GM10266 (cell line): Measurements from ENCODE around the gene CADPS.

Experiments
- DNase-seq: peaks from one replicate; pipeline ENCODE4 v3.0.0; 2012; ENCODE audit errors: extremely low spot score
- CTCF ChIP-seq: IDR thresholded peaks from 2 replicates; pipeline ENCODE4 v1.5.1; 2012; ENCODE audit warnings: mild to moderate bottlenecking, low read depth; ENCODE audit not compliant: control insufficient read depth, insufficient read depth; ENCODE audit errors: missing control alignments

CADPS gene

GRCh38 chr3:62376906-62377877 is 498.0 kb downstream of the CADPS start:
- TF ChIP-seq CTCF: no peak
- DNase-seq: no peak

DNA sequence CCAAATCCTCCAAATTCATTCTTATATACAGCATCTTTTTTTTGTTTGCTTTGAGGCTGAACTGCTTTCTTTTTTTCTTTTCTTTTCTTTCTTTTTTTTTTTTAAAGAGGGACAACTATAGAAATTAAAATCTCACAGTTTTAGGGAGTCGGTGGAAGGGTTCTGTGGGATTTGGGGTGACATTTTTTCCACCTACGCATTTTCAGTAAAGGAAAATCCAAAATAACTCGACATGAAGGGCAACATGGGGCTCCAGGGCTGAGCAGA is 498.8 kb downstream of the CADPS start:
- no peak for DNase-seq
- TF ChIP-seq CTCF: no peak

DNA sequence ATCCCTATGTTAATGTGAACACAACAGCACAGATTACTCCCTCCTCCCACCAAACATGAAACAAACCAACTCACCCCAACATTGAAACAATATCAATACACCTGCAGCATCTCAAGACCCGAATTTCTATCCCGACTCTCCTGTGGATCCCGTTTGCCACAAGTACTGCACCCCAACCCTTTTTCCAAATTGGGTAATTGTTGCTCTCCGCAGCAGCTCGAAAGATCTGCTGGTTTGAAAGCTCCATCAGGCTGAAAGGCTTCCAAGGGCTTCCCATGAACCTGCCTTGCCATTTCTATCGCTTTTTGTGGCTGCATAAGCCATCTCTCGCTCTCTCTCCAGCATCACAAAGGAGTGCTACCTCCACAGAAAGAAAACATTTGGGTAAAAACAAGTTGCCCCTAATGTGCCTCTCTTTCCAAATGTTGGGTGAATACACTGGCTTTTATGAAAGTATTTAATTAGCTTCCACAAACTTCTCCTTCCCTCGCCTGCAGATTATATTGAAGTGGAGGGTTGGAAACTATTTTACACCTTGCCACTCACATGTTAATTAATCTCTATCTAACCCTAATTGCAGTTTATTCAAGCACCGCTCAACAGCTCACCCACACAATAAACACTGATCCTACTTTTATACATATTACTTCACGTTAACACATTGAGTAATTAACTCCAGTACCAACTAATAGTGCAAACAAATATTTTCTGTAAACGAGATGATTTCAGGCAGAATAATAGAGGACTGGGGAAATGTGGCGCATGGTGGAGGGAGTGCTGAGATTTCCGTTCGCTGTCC is 499.4 kb downstream of the CADPS start:
- TF ChIP-seq CTCF: no peak
- no peak for DNase-seq

- peak; percentile 24 for DNase-seq
- TF ChIP-seq CTCF: no peak
Observed at GRCh38 chr3:62374341-62375218, 500.6 kb downstream of the CADPS start.

- no peak for DNase-seq
- no peak for TF ChIP-seq CTCF
Observed at GRCh38 chr3:62373714-62374333, 501.4 kb downstream of the CADPS start.

DNA sequence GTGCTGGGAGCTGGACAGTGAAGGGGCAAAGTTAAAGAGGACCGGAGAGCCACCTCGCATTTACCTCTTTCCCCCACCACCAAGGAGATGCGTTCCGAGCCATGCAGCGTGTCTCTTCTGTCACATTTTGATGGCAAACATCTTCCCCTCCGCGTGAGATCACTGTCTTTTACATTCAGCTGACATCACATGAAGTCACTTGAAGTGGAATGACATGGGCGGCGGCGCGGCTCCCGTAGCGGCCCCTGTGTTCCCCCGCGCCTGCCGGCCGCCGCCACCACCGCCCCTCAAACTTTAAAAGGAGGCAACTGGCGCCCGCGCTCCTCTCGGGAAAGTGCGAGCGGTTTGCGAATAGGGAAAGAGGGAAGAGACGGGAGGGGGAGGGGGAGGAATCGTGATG is 502.0 kb downstream of the CADPS start, which contains the start of gene FEZF2:
Gene FEZF2, minus strand, starts transcription at position 336 of the 400 bp plus-strand sequence. CDS start 682 bp downstream, outside the sequence.
- DNase-seq: no peak

More for the DNA sequence above, 502.0 kb downstream of the CADPS start, which contains the start of gene FEZF2:
- TF ChIP-seq CTCF: no peak
